GM12865 (cell line): ENCODE data around the gene PLXNB1.

Experiments
- DNase-seq: peaks from one replicate; pipeline ENCODE4 v3.0.0; 2010; ENCODE audit warnings: low read depth
- H3K4me3 ChIP-seq: 2 replicates; pipeline ENCODE4 v1.5.1; 2011; ENCODE audit warnings: mild to moderate bottlenecking, low read depth, low read length, control low read depth
- TF ChIP-seq, protein P1 (sequence below): IDR thresholded peaks from 2 replicates; pipeline ENCODE4 v1.5.1; 2011; ENCODE audit warnings: low read length, control low read depth, low read depth, inconsistent platforms; ENCODE audit not compliant: insufficient read depth; ENCODE audit errors: missing control alignments

PLXNB1 gene

DNA sequence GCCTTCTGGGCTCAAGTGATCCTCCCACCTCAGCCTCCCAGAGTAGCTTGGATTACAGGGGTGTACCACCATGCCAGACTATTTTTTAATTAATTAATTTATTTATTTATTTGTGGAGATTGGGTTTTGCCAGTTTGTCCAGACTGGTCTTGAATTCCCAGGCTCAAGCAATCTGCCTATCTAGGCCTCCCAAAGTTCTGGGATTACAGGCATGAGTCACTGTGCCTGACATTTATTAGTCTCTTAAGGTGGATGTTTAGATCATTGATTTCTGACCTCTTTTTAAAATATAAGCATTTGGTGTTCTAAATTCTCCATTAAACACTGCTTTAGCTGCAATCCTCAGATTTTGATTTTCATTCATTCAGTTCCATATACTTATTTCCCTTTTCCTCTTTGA is 42.3 kb downstream of the PLXNB1 start:
- TF ChIP-seq, protein P1, sequence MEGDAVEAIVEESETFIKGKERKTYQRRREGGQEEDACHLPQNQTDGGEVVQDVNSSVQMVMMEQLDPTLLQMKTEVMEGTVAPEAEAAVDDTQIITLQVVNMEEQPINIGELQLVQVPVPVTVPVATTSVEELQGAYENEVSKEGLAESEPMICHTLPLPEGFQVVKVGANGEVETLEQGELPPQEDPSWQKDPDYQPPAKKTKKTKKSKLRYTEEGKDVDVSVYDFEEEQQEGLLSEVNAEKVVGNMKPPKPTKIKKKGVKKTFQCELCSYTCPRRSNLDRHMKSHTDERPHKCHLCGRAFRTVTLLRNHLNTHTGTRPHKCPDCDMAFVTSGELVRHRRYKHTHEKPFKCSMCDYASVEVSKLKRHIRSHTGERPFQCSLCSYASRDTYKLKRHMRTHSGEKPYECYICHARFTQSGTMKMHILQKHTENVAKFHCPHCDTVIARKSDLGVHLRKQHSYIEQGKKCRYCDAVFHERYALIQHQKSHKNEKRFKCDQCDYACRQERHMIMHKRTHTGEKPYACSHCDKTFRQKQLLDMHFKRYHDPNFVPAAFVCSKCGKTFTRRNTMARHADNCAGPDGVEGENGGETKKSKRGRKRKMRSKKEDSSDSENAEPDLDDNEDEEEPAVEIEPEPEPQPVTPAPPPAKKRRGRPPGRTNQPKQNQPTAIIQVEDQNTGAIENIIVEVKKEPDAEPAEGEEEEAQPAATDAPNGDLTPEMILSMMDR: no peak
- DNase-seq: no peak
- no peak overlapping the region for H3K4me3 ChIP-seq

DNA sequence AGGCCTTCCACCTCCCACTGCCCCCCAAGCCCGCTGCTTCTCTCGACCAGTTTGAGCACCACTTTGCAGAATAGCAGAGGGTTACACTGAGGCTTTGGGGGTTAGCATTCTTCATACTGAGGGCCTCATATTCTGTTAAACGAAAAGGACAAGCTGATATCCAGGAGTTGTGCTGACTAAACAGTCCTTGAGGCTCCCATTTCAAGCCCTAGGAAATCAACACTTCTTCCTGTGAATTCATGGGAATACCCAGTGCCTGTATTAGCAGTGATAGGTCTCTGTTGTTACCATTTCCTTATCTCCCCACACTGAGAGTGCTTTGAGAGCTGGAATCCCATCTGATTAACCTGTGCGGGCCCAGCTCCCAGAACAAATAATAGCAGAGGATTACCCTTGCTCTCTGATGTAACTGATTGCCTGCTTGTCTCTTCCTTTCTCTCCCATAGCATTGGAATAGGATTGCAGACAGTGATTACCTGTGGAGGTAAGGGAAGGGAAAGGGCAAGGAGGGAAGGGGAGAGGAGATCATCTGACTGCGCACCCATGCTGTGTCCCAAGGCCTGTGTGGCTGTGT is 56.9 kb downstream of the PLXNB1 start:
- no peak overlapping the region for H3K4me3 ChIP-seq
- no peak for DNase-seq
- TF ChIP-seq, protein P1: no peak

DNA sequence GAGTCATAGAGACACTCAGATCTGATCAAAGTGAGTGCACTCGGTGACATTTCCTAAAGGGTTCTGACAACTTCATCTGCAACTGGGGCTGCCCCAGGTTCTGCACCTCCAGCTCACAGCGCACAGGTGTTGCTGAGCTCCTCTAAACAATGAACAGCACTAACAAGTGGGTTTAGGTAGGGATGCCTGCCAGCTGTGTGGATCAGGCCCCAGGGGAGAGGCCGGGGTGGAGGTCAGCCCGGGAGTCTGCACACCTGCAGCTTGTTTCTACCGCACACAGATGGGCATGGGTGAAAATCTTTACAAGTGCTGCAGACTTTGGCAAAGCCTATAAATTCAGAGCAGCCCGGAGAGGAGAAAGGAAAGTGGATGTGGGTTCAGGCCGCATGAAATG is 57.5 kb downstream of the PLXNB1 start:
- TF ChIP-seq, protein P1: no peak
- H3K4me3 ChIP-seq: no peak overlapping the region
- no peak for DNase-seq

DNA sequence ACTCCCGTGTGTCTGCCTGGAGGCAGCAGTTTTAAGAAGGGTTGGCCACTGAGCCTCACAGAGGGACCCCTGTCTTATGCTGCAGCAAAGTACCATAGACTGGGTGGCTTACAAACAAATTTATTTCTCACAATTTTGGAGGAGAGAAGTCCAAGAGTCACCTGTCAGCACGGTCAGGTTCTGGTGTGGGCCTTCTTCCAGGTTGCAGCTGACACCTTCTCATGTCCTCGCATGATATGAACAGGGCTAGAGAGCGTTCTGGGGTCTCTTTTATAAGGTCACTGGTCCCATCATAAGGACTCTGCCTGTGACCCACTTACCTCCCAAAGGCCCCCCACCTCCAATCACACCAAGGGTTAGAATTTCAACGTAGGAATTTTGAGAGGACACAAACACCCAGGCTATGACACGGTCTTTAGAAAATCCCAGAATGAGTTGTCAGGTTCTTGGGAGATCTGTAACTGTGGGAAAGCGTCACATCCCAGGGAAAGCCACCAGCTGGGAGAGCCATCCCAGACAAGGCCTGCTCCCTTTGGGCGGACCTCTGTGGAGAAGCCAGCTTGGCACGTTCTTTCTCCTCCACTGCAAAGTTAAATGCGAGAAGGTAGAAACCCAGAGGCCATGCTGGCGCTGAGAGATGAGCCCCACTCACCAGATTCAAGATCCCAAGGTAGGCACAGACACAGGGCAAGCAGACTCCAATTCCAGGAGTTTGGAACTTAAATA is 58.1 kb downstream of the PLXNB1 start, which contains the start of gene FBXW12:
FBXW12 (plus strand) TSS at position 569 of the 726 bp plus-strand sequence. CDS start 549 bp downstream, outside the sequence.
- no peak for DNase-seq
- TF ChIP-seq, protein P1: no peak

DNA sequence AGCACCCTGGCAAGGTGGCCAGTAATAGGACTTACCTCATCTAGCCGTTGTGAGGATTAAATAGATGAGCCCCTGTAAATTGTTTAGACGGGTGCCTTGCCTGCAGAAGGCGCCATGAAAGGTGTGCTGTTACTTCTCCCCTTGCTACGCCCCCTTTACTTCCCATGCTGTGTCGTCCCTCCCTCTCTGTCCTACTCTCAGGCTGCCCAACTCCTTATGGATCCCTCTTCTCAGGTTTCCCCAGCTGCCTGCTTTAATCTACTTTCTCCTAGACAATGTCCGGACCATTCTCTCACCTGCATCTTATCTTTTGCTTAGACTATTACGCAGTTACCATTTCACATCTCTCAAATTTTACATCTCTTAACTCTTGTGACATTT is 59.6 kb downstream of the PLXNB1 start:
- TF ChIP-seq, protein P1: no peak
- DNase-seq: no peak

More for the DNA sequence above, 58.1 kb downstream of the PLXNB1 start, which contains the start of gene FBXW12:
- no peak within 1 kb of the TSS for H3K4me3 ChIP-seq

DNA sequence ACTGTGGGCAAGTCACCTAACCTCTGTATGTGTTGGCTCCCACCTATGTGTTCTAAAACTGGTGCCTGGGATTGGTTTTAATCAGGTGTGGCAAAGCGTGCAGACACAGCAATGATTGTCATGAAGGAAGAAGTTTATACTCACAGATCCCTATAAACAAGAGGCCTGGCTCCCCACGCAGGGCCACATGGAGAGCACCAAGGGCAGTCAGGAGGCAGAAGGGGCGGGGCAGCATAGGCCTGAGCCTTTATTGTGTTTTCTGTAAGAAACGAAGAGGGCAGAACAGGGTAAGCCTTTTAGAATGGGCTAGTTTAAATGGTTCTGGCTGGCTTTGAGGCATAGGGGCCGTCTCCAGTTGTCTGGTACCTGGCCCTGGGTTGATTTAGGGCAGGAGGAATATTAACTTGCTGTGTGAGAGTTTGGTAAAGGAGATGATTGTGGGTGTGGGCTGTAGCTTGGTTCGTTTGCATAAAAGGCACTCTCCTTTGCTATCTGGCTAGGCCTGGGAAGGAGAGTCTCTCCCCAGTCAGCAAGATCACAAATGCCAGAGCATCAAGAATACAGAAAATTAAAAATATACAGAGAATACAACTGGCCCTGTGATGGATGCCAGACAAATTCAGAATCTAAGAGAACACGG is 60.1 kb downstream of the PLXNB1 start:
- no peak for DNase-seq
- TF ChIP-seq, protein P1: no peak
- H3K4me3 ChIP-seq: no peak overlapping the region

More for the DNA sequence above, 59.6 kb downstream of the PLXNB1 start:
- no peak overlapping the region for H3K4me3 ChIP-seq

DNA sequence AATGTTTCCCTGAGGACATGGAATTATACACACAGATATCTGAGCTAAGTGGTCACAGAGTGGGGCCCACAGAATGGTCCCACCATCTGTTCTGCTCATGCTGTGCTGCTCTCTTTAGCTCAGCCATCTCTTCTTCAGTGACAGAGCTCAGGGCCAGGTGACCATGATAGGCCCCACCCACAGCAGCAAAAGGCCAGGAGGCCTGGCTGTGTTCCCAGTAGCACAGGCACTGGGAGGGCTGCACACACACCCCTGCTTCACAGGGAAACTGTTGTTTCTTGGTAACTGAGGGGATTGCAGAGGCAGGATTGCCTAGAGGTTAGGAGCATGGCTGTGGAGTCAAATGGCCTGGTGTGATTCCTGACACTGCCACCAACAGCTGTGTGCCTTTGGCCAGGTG is 62.7 kb downstream of the PLXNB1 start:
- TF ChIP-seq, protein P1: no peak
- no peak for DNase-seq
- no peak overlapping the region for H3K4me3 ChIP-seq
